ENCODE measurements around the gene SLC5A2. TPM values are rescaled to one million over a fixed set of nuclear protein-coding genes. Genes with fewer than 3 reads are reported as not detected.
A peak's percentile ranks its signal among the peaks of the same experiment; 100 is the strongest.

Gene SLC5A2
- total and polyA plus RNA-seq, 12 donors, result 0.11 to 3.0 (median 1.3) TPM; not detected in 8

DNA sequence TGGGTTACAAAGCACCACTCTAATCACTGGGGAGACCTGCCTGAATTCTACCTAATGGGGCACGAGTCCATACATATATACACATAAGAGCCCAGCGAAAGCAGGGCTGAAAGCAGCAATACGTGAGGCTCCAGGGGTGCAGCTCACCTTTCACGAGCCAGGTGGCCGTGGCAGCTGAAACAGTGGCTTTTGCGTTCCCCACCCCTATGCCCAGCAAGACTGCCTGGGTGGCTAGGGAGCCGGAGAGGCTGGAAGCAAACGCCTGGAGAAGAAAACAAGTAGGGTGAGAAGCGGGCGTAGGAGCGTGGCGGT is 24.6 kb downstream of the SLC5A2 start:
- WGBS, 4 donors, result 3 to 5% (median 5%) methylated on average over 6 to 12 of the region's 12 CpGs
- Histone ChIP-seq H3K9me3 (replicated peaks in 1 of 3) (no peaks in the 10 kb centered on the region), H3K27me3 (no peaks in the 10 kb centered on the region), H3K4me1 (replicated peaks in 1 of 2) (peaks cover 7 to 28% of the 10 kb centered on the region in 2 donors), H3K4me3 (peak overlapping the region; percentile 36 to 96 (median 91)), H3K27ac (peak overlapping the region in 4 of 5 donors; percentile 62 to 92 (median 89)), H3K36me3 (replicated peaks in 1 of 2) (peaks cover 0 to 7% of the 10 kb centered on the region in 2 donors)
- DNase-seq, result no peak
- intact Hi-C loops (cut with DNase I), result loop anchor here in 1 of 2 donors (10.0 kb wide), 1 partner anchor 207 kb away; a partner anchor contains a TSS
- TF ChIP-seq, protein P1, sequence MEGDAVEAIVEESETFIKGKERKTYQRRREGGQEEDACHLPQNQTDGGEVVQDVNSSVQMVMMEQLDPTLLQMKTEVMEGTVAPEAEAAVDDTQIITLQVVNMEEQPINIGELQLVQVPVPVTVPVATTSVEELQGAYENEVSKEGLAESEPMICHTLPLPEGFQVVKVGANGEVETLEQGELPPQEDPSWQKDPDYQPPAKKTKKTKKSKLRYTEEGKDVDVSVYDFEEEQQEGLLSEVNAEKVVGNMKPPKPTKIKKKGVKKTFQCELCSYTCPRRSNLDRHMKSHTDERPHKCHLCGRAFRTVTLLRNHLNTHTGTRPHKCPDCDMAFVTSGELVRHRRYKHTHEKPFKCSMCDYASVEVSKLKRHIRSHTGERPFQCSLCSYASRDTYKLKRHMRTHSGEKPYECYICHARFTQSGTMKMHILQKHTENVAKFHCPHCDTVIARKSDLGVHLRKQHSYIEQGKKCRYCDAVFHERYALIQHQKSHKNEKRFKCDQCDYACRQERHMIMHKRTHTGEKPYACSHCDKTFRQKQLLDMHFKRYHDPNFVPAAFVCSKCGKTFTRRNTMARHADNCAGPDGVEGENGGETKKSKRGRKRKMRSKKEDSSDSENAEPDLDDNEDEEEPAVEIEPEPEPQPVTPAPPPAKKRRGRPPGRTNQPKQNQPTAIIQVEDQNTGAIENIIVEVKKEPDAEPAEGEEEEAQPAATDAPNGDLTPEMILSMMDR (IDR thresholded peaks at IDR 0.05), result no peak
- TF ChIP-seq POLR2A (IDR thresholded peaks at IDR 0.05), result no peak

- Histone ChIP-seq H3K9me3 (replicated peaks in 1 of 3) (no peaks in the 10 kb centered on the region), H3K36me3 (replicated peaks in 1 of 2) (peaks cover 0 to 7% of the 10 kb centered on the region in 2 donors), H3K4me1 (replicated peaks in 1 of 2) (peaks cover 7 to 28% of the 10 kb centered on the region in 2 donors), H3K27ac (peak within 1 kb of the TSS; percentile 62 to 92 (median 89)), H3K4me3 (peak within 1 kb of the TSS; percentile 36 to 96 (median 91)), H3K27me3 (no peaks in the 10 kb centered on the region)
- peak; percentile 89 to 94 (median 92) for DNase-seq
- TF ChIP-seq POLR2A (IDR thresholded peaks at IDR 0.05), result peak; percentile 68 to 81
- TF ChIP-seq, protein P1 (IDR thresholded peaks at IDR 0.05), result no peak
- intact Hi-C loops (cut with DNase I), result loop anchor here in 1 of 2 donors (10.0 kb wide), 1 partner anchor 207 kb away; a partner anchor contains a TSS
- WGBS, 4 donors, result 0 to 3% (median 1%) methylated on average over 7 to 65 of the region's 65 CpGs
Observed at GRCh38 chr16:31507929-31508705, 25.2 kb downstream of the SLC5A2 start, which contains the start of gene RUSF1. RUSF1 (minus strand) TSS chr16:31508391; CDS start chr16:31508373, 18 bp downstream.

GRCh38 chr16:31508706-31509195 is 25.8 kb downstream of the SLC5A2 start:
- Histone ChIP-seq H3K27ac (peak overlapping the region; percentile 62 to 92 (median 89)), H3K4me3 (peak overlapping the region; percentile 36 to 96 (median 91)), H3K36me3 (replicated peaks in 1 of 2) (peaks cover 0 to 7% of the 10 kb centered on the region in 2 donors), H3K4me1 (replicated peaks in 1 of 2) (peaks cover 7 to 28% of the 10 kb centered on the region in 2 donors), H3K9me3 (replicated peaks in 1 of 3) (no peaks in the 10 kb centered on the region), H3K27me3 (no peaks in the 10 kb centered on the region)
- 10 to 13% (median 12%) methylated on average over 6 of the region's 6 CpGs for WGBS, 4 donors
- intact Hi-C loops (cut with DNase I), result loop anchor here in 1 of 2 donors (10.0 kb wide), 1 partner anchor 206 kb away; a partner anchor contains a TSS
- TF ChIP-seq POLR2A (IDR thresholded peaks at IDR 0.05), result no peak
- TF ChIP-seq, protein P1 (IDR thresholded peaks at IDR 0.05), result no peak
- DNase-seq, result no peak

GRCh38 chr16:31513126-31513525 is 30.2 kb downstream of the SLC5A2 start:
- no peaks in the 10 kb centered on the region for H3K27me3 ChIP-seq
- H3K9me3 ChIP-seq (replicated peaks in 1 of 3), result no peaks in the 10 kb centered on the region
- H3K36me3 ChIP-seq (replicated peaks in 1 of 2), result no peaks in the 10 kb centered on the region
- intact Hi-C loops (cut with DNase I), result no loop called here
- no peak overlapping the region for H3K4me3 ChIP-seq
- no peak overlapping the region for H3K27ac ChIP-seq
- H3K4me1 ChIP-seq (replicated peaks in 1 of 2), result peaks cover 7 to 11% of the 10 kb centered on the region in 2 donors
- WGBS, 4 donors, result 68 to 85% (median 75%) methylated on average over 6 of the region's 6 CpGs
- DNase-seq, result no peak
- TF ChIP-seq, protein P1 (IDR thresholded peaks at IDR 0.05), result no peak
- no peak for TF ChIP-seq POLR2A (IDR thresholded peaks at IDR 0.05)

All from adrenal gland (tissue), 12 donors.